ENCODE measurements around the gene CELF2.

GRCh38 chr10:11035301-11035991 is 17.8 kb downstream of the CELF2 start:
- TF ChIP-seq POLR2A (IDR thresholded peaks at IDR 0.05), result no peak
- no peak for TF ChIP-seq POLR2AphosphoS5 (IDR thresholded peaks at IDR 0.05; ENCODE audit: insufficient read depth in 1 of 2, low read depth in 1 of 2)
- TF ChIP-seq CTCF (IDR thresholded peaks at IDR 0.05), result no peak

All from vagina (tissue), 2 donors.